HG03060 (cell line): ENCODE measurements around the gene TAF1B.
"Not testable (repeated sequence)": the region's sequence is repeated elsewhere in the genome, so short reads cannot be mapped to it uniquely, and the experiment has no call there.

Experiments used
- ATAC-seq: cut with Tn5 transposase; IDR thresholded peaks from one replicate; pipeline ENCODE4 v1.9.1; 2021; ENCODE audit warnings: low read depth, moderate number of reproducible peaks; ENCODE audit not compliant: unreplicated experiment

The TAF1B gene

DNA sequence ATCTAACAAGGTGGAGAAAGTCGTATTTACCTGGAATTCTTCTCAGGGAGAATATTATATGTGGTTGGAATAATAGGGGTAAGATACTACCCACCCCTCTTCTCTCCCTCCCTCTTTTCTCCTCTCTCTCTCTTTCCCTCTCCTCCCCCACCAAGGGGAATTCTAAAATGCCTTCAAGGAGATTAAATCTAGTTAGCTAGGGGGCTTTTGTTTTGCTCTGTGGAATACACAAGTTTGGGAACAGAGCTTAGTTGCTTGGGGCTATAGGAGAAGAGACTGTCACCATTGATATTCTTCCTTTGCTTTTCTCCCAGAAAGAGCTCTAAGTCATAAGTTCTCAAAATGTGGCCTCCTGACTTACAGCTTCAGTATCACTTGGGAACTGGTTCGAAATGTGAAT lies 34.5 kb downstream of the TAF1B start:
- no peak for ATAC-seq

GRCh38 chr2:9879455-9880194 lies 36.4 kb downstream of the TAF1B start:
- ATAC-seq: no peak

- no peak for ATAC-seq
Observed at GRCh38 chr2:9883897-9884296, 40.6 kb downstream of the TAF1B start.

- ATAC-seq: no peak
Observed at GRCh38 chr2:9884436-9884835, 41.2 kb downstream of the TAF1B start.

GRCh38 chr2:9885036-9885684 lies 41.9 kb downstream of the TAF1B start:
- no peak for ATAC-seq

- no peak for ATAC-seq
Observed at GRCh38 chr2:9887513-9887912, 44.2 kb downstream of the TAF1B start.

DNA sequence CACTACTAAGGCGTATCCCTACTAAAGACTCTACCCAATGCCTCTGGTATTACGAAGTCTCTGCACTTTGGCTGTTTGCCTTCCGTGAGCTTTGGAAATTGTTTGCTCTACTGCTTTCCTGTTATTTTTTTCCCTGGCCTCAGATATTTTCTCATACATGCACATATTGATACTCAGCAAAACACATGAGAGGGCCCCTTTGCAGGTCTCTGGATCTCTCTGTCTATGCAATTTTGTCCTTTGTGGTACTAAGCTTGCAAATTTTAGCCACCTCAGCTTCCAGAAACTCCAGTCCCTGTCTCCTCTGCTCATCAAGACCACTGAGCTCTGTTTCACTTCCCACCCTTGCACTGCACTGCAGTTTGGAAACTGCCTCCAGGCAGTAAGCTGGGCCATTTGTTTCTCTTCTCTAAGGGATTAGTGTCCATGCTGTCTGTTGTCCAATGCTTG lies 46.6 kb downstream of the TAF1B start:
- no peak for ATAC-seq

- no peak for ATAC-seq
Observed at GRCh38 chr2:9892236-9892635, 49.0 kb downstream of the TAF1B start.

GRCh38 chr2:9895669-9896590 lies 52.7 kb downstream of the TAF1B start:
- no peak for ATAC-seq

- ATAC-seq: no peak
Observed at GRCh38 chr2:9897331-9897737, 54.1 kb downstream of the TAF1B start.

- no peak for ATAC-seq
Observed at GRCh38 chr2:9897846-9898245, 54.6 kb downstream of the TAF1B start.

DNA sequence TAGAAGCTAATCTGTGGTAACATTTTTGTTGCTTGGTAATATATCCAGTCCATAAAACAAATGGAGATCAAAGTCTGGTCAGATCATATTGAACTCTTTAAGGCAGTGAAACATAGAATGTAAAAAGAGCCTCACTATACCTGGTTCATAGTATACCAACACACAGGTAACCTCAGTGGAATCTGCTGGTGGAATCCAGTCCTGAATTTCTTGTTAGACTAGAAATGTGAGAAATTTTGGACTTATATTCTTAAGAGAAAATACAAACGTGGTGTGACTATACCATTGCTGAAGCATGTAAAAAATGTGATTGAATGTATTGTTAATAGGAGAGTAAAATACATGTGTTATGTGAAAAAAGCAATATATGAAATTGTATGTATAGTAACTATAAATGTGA lies 62.1 kb downstream of the TAF1B start:
- ATAC-seq: no peak

DNA sequence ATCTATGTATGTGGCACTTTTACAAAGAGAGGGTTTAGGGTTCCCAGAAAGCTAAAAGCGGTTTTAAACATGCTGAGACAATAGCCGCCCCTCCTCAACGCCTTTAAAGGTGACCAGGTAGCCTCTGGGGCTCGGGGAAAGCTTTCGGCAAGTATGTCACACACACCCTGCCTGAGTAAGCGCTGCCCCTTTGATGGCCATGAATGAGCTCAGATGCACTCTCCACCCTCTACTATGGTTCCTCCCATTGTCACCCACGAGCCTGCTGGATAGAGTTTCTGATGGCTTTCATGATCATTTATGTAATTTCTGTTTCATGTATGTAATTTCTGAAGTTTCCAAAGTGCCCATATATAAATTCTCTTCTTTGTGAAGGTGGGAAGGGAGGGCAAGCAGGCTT lies 64.1 kb downstream of the TAF1B start:
- no peak for ATAC-seq

DNA sequence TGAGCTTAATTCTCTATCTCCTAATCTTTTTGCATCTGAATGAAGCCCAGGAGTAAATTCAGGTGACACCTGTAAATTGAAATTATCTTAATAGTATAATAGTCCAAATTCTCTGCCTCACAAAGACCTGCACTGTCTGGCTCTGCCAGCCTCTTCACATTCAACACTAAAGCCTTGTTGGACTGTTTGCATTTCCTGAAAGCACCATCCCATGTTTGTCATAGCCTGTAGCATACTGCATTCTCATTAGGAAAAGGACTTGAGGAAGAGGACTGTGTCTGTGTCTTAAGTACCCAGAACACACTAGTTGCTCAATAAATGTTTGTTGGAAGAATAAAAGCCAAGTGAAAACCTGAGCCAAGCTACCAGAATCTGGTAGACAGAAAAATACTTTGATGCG lies 65.4 kb downstream of the TAF1B start:
- no peak for ATAC-seq

DNA sequence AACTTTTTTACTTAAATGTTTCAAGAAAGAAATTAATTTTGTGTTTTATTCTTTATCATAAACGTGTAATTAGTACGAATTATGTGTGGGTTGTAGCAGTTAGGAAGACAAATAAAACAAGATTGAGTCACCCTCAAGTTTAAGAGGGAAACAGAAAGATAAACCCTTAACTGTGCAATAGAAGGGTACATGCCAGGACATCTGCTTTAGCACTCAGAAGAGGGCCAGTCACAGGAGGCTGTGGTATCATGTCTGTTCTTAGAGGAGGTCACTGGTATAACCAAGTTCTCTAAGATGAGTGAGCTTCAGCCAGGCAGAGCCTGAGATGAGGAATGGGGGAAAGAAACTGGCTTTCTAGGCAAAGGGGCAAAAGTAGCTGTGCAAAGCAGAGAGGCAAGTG lies 65.8 kb downstream of the TAF1B start:
- no peak for ATAC-seq

- ATAC-seq: no peak
Observed at GRCh38 chr2:9910699-9911098, 67.4 kb downstream of the TAF1B start.

DNA sequence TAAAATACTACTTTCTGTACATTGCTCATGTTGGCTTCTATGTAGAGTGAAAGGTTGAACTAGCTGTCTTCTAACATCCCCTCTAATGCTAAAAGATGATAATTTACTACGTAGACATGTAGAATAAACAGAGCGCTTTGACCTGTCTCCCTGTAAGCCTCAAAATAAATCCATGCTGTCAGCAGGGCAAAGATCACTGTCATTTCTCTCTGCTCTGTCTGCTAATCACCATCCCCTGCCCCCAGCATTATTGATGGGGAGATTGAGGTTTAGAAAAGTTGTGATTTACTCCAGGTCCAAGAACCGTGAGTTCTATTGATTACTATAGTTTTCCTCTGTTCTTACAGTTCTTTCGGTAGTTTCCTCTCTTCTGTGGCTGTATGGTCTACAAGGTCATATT lies 69.2 kb downstream of the TAF1B start:
- ATAC-seq: no peak

- peak; percentile 98 for ATAC-seq
Observed at GRCh38 chr2:9914384-9915065, 71.3 kb downstream of the TAF1B start.

GRCh38 chr2:9918275-9918674 lies 75.0 kb downstream of the TAF1B start:
- ATAC-seq: no peak

GRCh38 chr2:9919512-9919911 lies 76.2 kb downstream of the TAF1B start:
- no peak for ATAC-seq

DNA sequence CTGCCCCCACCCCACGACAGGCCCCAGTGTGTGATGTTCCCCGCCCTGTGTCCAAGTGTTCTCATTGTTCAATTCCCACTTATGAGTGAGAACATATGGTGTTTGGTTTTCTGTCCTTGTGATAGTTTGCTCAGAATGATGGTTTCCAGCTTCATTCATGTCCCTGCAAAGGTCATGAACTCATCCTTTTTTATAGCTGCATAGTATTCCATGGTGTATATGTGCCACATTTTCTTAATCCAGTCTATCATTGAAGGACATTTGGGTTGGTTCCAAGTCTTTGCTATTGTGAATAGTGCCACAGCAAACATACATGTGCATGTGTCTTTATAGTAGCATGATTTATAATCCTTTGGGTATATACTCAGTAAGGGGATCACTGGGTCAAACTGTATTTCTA lies 83.7 kb downstream of the TAF1B start:
- ATAC-seq: not testable (repeated sequence)
